GM12801 (cell line): ENCODE data around the gene MRPS18A.

ENCODE experiments used
- TF ChIP-seq, protein P1 (sequence below): IDR thresholded peaks from one replicate; pipeline ENCODE4 v1.5.1; 2011; ENCODE audit warnings: control low read depth; ENCODE audit not compliant: insufficient read length; ENCODE audit errors: extremely low read depth

Gene MRPS18A

DNA sequence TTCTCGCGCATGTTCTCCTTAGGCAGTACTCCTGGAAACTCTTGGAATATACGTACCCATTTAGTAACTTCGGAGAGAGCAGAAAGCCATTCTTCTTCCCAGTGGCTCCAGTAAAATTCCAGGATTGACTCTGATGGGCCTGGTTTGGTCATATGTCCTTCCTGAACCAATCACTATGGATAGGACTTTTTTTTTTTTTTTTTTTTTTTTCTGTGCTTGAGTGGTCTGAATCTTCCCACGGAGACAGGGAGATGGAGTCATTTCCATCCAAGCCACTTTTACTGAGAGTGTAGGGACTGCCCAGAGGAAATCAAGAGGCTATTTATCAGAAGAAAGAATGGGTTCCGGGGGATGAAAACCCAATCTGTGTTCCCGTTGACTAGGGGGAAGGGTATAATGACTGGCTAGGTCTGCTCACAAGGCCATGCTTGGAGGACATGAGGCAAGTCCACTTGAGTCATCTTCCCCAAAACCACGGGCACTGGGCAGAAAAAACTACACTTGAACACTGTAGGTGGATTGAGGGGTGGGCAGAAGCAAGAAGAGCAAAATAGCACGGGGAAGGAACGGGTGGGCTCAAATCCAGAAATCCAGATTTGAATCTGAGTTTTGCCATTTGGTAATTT is 35.4 kb upstream of the MRPS18A start:
- TF ChIP-seq, protein P1, sequence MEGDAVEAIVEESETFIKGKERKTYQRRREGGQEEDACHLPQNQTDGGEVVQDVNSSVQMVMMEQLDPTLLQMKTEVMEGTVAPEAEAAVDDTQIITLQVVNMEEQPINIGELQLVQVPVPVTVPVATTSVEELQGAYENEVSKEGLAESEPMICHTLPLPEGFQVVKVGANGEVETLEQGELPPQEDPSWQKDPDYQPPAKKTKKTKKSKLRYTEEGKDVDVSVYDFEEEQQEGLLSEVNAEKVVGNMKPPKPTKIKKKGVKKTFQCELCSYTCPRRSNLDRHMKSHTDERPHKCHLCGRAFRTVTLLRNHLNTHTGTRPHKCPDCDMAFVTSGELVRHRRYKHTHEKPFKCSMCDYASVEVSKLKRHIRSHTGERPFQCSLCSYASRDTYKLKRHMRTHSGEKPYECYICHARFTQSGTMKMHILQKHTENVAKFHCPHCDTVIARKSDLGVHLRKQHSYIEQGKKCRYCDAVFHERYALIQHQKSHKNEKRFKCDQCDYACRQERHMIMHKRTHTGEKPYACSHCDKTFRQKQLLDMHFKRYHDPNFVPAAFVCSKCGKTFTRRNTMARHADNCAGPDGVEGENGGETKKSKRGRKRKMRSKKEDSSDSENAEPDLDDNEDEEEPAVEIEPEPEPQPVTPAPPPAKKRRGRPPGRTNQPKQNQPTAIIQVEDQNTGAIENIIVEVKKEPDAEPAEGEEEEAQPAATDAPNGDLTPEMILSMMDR: no peak

DNA sequence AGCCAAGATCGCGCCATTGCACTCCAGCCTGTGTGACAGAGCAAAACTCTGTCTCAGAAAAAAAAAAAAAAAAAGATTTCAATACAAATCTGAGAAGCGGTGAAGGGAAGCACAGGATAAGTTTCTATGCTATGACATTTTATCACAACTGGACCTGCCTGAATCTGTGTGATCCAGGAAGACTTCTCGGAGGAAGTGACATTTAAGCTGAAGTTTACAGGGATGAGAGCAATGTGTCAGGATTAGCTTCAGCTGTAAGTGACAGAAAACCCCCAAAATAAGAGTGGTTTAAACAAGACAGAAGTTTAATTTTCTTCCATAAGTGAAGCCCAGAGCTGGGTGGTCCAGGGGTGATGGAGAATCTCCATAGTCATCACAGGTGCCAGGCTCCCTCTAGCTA is 33.4 kb upstream of the MRPS18A start:
- TF ChIP-seq, protein P1: no peak

DNA sequence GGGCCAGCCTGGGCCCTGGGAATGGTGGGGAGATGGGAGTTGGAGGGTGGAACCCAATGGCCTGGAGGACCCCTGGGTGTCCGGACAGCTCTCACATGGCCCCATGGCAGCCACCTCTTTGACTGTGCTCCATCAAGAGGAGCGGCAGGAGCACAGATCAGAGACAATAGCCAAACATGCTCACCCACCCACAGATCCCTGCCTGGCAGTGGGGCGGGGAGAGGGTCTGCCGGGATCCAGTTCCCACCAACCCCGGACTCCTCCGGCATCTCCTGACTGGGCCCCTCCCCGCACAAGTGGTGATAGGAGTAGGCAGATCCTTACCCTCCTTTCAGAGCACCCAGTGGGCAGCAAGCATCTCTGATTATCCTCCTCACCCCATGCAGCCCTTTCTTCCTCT is 31.9 kb upstream of the MRPS18A start:
- TF ChIP-seq, protein P1: no peak

DNA sequence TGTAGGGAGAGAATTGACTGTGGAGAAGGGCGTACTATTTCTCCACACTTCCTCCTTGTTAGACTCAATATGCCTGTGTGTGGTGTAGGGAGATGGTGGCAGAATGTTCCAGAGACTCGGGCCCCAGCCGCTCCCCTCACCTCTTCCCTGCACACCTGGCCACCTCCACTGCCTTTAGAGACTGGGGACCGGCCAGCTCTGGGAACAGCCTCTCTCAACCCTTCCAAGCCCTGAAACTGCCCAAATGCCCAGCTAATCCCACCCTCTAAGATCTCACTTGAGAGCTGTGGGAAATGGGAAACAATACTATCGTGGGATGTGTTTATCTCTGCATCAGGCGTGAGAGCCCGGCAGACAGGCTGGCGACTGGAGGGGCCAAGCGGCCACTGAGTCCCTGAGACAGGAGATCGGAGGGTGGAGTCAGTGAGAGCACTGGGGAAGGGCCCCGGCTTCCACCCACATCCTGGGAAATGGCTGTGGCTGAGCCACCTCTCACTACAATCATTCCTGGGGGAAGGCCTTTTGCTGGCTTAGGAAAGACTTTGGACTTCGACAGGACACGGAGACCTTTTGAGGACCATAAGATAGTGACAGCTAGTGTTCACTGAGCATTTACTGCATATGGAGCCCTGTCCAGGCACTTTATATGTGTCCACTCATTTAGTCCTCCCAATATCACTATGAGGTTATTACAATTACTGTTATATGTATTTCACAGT is 31.0 kb upstream of the MRPS18A start:
- TF ChIP-seq, protein P1: no peak

DNA sequence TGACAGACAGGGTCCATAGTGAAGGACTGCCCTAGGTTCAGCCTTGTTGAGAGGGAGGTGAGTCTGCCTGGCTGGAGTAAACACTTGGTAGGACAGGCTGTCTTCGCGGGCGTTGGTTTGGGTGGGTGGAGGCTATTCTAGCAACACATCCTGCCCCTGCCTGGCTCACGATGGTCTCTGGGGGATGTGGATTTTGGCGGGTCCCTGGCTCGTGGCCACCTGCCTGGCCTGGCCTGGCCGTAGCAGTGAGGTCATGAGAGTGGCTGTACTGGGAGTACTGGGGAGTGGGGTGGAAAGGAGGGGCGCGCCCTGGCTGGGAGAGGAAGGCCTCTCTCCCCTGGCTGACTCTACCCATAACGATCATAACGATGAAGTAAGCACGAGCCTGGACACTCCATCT is 30.2 kb upstream of the MRPS18A start:
- TF ChIP-seq, protein P1: no peak

DNA sequence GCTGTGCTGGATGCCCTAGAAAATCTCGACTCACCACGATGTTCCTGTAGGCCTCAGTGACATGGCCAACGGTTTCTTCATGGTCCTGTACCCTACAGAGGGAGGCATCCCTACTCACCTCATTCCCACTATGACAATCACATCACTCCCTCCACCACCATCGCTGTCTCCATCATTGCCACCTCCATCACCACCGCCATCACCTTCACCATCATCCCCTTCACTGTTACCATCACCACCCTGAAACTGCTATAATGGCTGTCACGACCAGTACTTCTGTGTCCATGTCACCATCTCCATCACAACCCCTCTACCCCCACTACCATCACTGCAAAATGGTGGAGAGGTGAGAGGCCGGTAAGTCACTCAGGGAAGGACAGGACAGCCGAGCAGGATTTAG is 29.8 kb upstream of the MRPS18A start:
- TF ChIP-seq, protein P1: no peak

DNA sequence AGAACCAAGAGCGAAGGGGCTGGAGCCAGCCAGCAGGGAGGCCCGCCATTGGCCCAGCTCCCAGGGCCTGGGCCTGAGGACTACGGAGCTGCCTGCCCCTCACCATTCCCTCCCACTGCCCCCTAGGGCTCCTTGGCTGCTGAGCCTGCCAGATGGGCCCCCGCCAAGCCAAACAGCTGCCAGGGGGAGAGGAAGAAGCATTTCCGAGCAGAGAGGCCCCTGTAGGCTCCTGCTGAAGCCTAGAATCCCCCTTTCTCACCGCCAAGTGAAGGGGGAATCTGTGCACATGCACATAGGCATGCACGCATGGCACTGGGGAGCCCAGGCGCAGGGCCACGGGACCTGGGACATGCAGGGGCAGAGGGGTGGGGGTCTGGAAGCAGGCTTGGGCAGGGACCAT is 28.5 kb upstream of the MRPS18A start:
- TF ChIP-seq, protein P1: no peak
